GM18502 (cell line): Measurements from ENCODE around the gene DYRK4.
"Not testable (repeated sequence)": the region's sequence is repeated elsewhere in the genome, so short reads cannot be mapped to it uniquely, and the experiment has no call there.

ENCODE experiments used
- ATAC-seq: cut with Tn5 transposase; IDR thresholded peaks from one replicate; pipeline ENCODE4 v1.9.1; 2021; ENCODE audit warnings: mild to moderate bottlenecking; ENCODE audit not compliant: unreplicated experiment, poor library complexity

DYRK4 gene

GRCh38 chr12:4562034-4562657, at the start of gene DYRK4:
Gene DYRK4, plus strand, starts transcription at chr12:4562208. Its CDS starts 38 bp downstream, at chr12:4562246.
- no peak for ATAC-seq

GRCh38 chr12:4518106-4518728, 43.8 kb upstream of the DYRK4 start:
- no peak for ATAC-seq

GRCh38 chr12:4523443-4523842, 38.6 kb upstream of the DYRK4 start:
- not testable (repeated sequence) for ATAC-seq

GRCh38 chr12:4526923-4527546, 35.0 kb upstream of the DYRK4 start:
- no peak for ATAC-seq

GRCh38 chr12:4530160-4530559, 31.8 kb upstream of the DYRK4 start:
- ATAC-seq: no peak

- ATAC-seq: no peak
Measured at GRCh38 chr12:4530982-4531586, 30.9 kb upstream of the DYRK4 start.

GRCh38 chr12:4535092-4535491, 26.9 kb upstream of the DYRK4 start:
- ATAC-seq: no peak

GRCh38 chr12:4535871-4536270, 26.1 kb upstream of the DYRK4 start:
- no peak for ATAC-seq

GRCh38 chr12:4538207-4539160, 23.5 kb upstream of the DYRK4 start, which contains the start of gene RAD51AP1:
Gene RAD51AP1, plus strand, starts transcription at chr12:4538890. Its CDS starts 50 bp downstream, at chr12:4538940.
- peak; percentile 90 for ATAC-seq

- ATAC-seq: no peak
Measured at GRCh38 chr12:4539167-4539870, 22.7 kb upstream of the DYRK4 start.

GRCh38 chr12:4540170-4540569, 21.8 kb upstream of the DYRK4 start:
- no peak for ATAC-seq

GRCh38 chr12:4540638-4541037, 21.4 kb upstream of the DYRK4 start:
- ATAC-seq: no peak

GRCh38 chr12:4545195-4545594, 16.8 kb upstream of the DYRK4 start:
- ATAC-seq: no peak

GRCh38 chr12:4552191-4552590, 9.8 kb upstream of the DYRK4 start:
- no peak for ATAC-seq

GRCh38 chr12:4553943-4554342, 8.1 kb upstream of the DYRK4 start:
- ATAC-seq: no peak

GRCh38 chr12:4555804-4556203, 6.2 kb upstream of the DYRK4 start:
- ATAC-seq: no peak

GRCh38 chr12:4556735-4557530, 5.1 kb upstream of the DYRK4 start:
- ATAC-seq: no peak

GRCh38 chr12:4557586-4557985, 4.4 kb upstream of the DYRK4 start:
- ATAC-seq: no peak

GRCh38 chr12:4558171-4558570, 3.8 kb upstream of the DYRK4 start:
- no peak for ATAC-seq
